Mesenchymal stem cell (in vitro differentiated cells and primary cell): ENCODE measurements around the gene TEK.
A peak's percentile ranks its signal among the peaks of the same experiment; 100 is the strongest.

ENCODE experiments used
- DNase-seq: peaks from one replicate; pipeline ENCODE4 v3.0.0-alpha.2; 2013
- H2AFZ ChIP-seq: one replicate; pipeline ENCODE4 v1.6.1; 2013; ENCODE audit warnings: low read depth, mild to moderate bottlenecking, control low read depth, inconsistent platforms, low read length, moderate library complexity
- H2AK5ac ChIP-seq: 2 replicates; pipeline ENCODE4 v1.6.1; 2013; ENCODE audit warnings: low read length, moderate library complexity, mild to moderate bottlenecking, inconsistent platforms; ENCODE audit not compliant: severe bottlenecking
- H2BK120ac ChIP-seq: one replicate; pipeline ENCODE4 v1.6.1; 2013; ENCODE audit warnings: low read depth, mild to moderate bottlenecking, inconsistent platforms, low read length, moderate library complexity
- H2BK12ac ChIP-seq, 2 experiments: one replicate each; pipeline ENCODE4 v1.6.1; 2013; ENCODE audit warnings: inconsistent platforms in 2 of 2, low read length in 2 of 2, mild to moderate bottlenecking in 2 of 2, moderate library complexity in 2 of 2, control low read depth in 1 of 2
- H2BK15ac ChIP-seq: one replicate; pipeline ENCODE4 v1.6.1; 2013; ENCODE audit warnings: mild to moderate bottlenecking, low read depth, inconsistent platforms; ENCODE audit not compliant: poor library complexity, severe bottlenecking
- H2BK5ac ChIP-seq: 2 replicates; pipeline ENCODE4 v1.6.1; 2013; ENCODE audit warnings: low read depth, mild to moderate bottlenecking, low read length, control low read depth, inconsistent platforms; ENCODE audit not compliant: poor library complexity, severe bottlenecking
- H3K14ac ChIP-seq, 2 experiments: one replicate each; pipeline ENCODE4 v1.6.1; 2013; ENCODE audit warnings: inconsistent platforms in 2 of 2, low read length in 2 of 2, control low read depth in 1 of 2, mild to moderate bottlenecking in 1 of 2, moderate library complexity in 1 of 2
- H3K18ac ChIP-seq, 2 experiments: one replicate each; pipeline ENCODE4 v1.6.1; 2013; ENCODE audit warnings: inconsistent platforms in 2 of 2, low read length in 2 of 2, control low read depth in 1 of 2, low read depth in 1 of 2, mild to moderate bottlenecking in 1 of 2
- H3K23ac ChIP-seq, 2 experiments: one replicate each; pipeline ENCODE4 v1.6.1; 2013; ENCODE audit warnings: inconsistent platforms in 2 of 2, low read length in 2 of 2, mild to moderate bottlenecking in 2 of 2, moderate library complexity in 2 of 2, control low read depth in 1 of 2
- H3K27ac ChIP-seq: 2 replicates; pipeline ENCODE4 v1.5.1; 2013; ENCODE audit warnings: mild to moderate bottlenecking, moderate library complexity, low read length, control low read depth, inconsistent platforms; ENCODE audit not compliant: poor library complexity, severe bottlenecking
- H3K27me3 ChIP-seq, 2 experiments: 2 replicates each; pipeline versions ENCODE4 v1.6.1 to v1.7.0; 2013; ENCODE audit warnings: low read length in 2 of 2, mild to moderate bottlenecking in 2 of 2, moderate library complexity in 2 of 2, control low read depth in 1 of 2, inconsistent platforms in 1 of 2; ENCODE audit not compliant: control insufficient read depth in 1 of 2, insufficient read depth in 1 of 2
- H3K36me3 ChIP-seq, 2 experiments: 2 replicates each; pipeline versions ENCODE4 v1.6.1 to v1.7.0; 2013; ENCODE audit warnings: low read length in 2 of 2, control low read depth in 1 of 2, inconsistent platforms in 1 of 2, low read depth in 1 of 2, mild to moderate bottlenecking in 1 of 2; ENCODE audit not compliant: insufficient read depth in 2 of 2, control insufficient read depth in 1 of 2
- H3K4ac ChIP-seq, 2 experiments: one replicate each; pipeline ENCODE4 v1.6.1; 2013; ENCODE audit warnings: inconsistent platforms in 2 of 2, low read length in 2 of 2, mild to moderate bottlenecking in 2 of 2, moderate library complexity in 2 of 2, control low read depth in 1 of 2, low read depth in 1 of 2
- H3K4me1 ChIP-seq: 2 replicates; pipeline ENCODE4 v1.6.1; 2013; ENCODE audit warnings: low read depth, low read length, control low read depth; ENCODE audit not compliant: control insufficient read depth, insufficient read depth
- H3K4me2 ChIP-seq: 2 replicates; pipeline ENCODE4 v1.6.1; 2013; ENCODE audit warnings: low read length, mild to moderate bottlenecking, inconsistent platforms; ENCODE audit not compliant: poor library complexity, severe bottlenecking
- H3K4me3 ChIP-seq, 2 experiments: 2 replicates each; pipeline versions ENCODE4 v1.5.1 to v1.7.0; 2013; ENCODE audit warnings: low read length in 2 of 2, mild to moderate bottlenecking in 2 of 2, control low read depth in 1 of 2, low read depth in 1 of 2; ENCODE audit not compliant: insufficient read depth in 1 of 2
- H3K79me1 ChIP-seq: replicated peaks from 2 replicates; pipeline ENCODE4 v1.6.1; 2013; ENCODE audit warnings: mild to moderate bottlenecking, control low read depth, low read length, inconsistent platforms; ENCODE audit not compliant: poor library complexity, severe bottlenecking
- H3K9ac ChIP-seq: 2 replicates; pipeline ENCODE4 v1.7.0; 2013; ENCODE audit warnings: mild to moderate bottlenecking, low read length, moderate library complexity
- H3K9me3 ChIP-seq: 2 replicates; pipeline ENCODE4 v1.7.0; 2013; ENCODE audit warnings: mild to moderate bottlenecking, low read length; ENCODE audit not compliant: control insufficient read depth
- H4K8ac ChIP-seq: one replicate; pipeline ENCODE4 v1.6.1; 2013; ENCODE audit warnings: inconsistent platforms, mild to moderate bottlenecking, low read length, moderate library complexity
- H4K91ac ChIP-seq: one replicate; pipeline ENCODE4 v1.6.1; 2013; ENCODE audit warnings: mild to moderate bottlenecking, low read length, inconsistent platforms
- WGBS: methylation state at CpG from one replicate; pipeline ENCODE4 v1.1.7; 2013; ENCODE audit warnings: mixed read lengths; 5-methylcytosine and 5-hydroxymethylcytosine counted together

TEK gene

GRCh38 chr9:27210588-27210987 lies 101.6 kb downstream of the TEK start:
- no peak overlapping the region for H3K4me2 ChIP-seq
- no peaks in the 10 kb centered on the region for H3K4me1 ChIP-seq
- H4K8ac ChIP-seq: no peak overlapping the region
- no peaks in the 10 kb centered on the region for H3K9me3 ChIP-seq
- no peak overlapping the region for H2AK5ac ChIP-seq
- H3K27me3 ChIP-seq: peaks cover 0 to 5% of the 10 kb centered on the region in 2 experiments
- no peak overlapping the region for H3K27ac ChIP-seq
- DNase-seq: no peak
- no peak overlapping the region for H4K91ac ChIP-seq
- WGBS: over 99% methylated on average over 7 of the region's 7 CpGs
- H3K4me3 ChIP-seq: no peak overlapping the region
- no peak overlapping the region for H2BK12ac ChIP-seq
- H3K79me1 ChIP-seq: no peaks in the 10 kb centered on the region
- H3K14ac ChIP-seq: no peak overlapping the region
- H2BK15ac ChIP-seq: no peak overlapping the region
- no peak overlapping the region for H2BK120ac ChIP-seq
- H2BK5ac ChIP-seq: no peak overlapping the region
- H3K4ac ChIP-seq: peak overlapping the region in 1 of 2 experiments; percentile 62
- H2AFZ ChIP-seq: no peak overlapping the region
- H3K36me3 ChIP-seq: no peaks in the 10 kb centered on the region
- H3K9ac ChIP-seq: no peak overlapping the region
- no peak overlapping the region for H3K23ac ChIP-seq
- H3K18ac ChIP-seq: peak overlapping the region; percentile 21 to 26

DNA sequence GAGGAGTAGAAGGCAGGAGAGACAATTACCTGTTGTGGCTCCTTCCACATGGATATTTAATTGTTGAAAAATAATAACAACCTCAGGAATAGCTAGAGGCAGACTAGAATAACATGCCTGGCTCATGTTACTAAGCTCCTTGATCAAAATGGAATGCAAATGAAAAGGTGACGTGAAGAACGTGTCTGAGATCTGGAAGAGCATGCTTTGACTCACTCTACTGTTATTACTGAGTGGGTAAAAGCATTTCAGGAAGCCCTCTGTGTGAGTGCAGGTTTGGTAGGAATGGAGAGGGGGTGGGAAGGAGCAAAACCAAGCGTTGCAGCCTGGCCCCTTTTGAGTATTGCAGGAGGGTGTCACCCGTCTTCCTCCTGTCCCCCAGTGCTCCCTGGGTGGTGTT lies 103.2 kb downstream of the TEK start:
- H3K9me3 ChIP-seq: no peaks in the 10 kb centered on the region
- H3K14ac ChIP-seq: no peak overlapping the region
- H3K4me1 ChIP-seq: no peaks in the 10 kb centered on the region
- H3K79me1 ChIP-seq: no peaks in the 10 kb centered on the region
- H3K18ac ChIP-seq: no peak overlapping the region
- H2BK5ac ChIP-seq: no peak overlapping the region
- H2AK5ac ChIP-seq: no peak overlapping the region
- DNase-seq: no peak
- H3K9ac ChIP-seq: no peak overlapping the region
- no peak overlapping the region for H2AFZ ChIP-seq
- peaks cover 0 to 5% of the 10 kb centered on the region in 2 experiments for H3K27me3 ChIP-seq
- H2BK15ac ChIP-seq: no peak overlapping the region
- H3K23ac ChIP-seq: no peak overlapping the region
- no peak overlapping the region for H2BK120ac ChIP-seq
- H3K36me3 ChIP-seq: no peaks in the 10 kb centered on the region
- H3K4me3 ChIP-seq: no peak overlapping the region
- H3K4ac ChIP-seq: no peak overlapping the region
- no peak overlapping the region for H3K27ac ChIP-seq
- 95% methylated on average over 4 of the region's 4 CpGs for WGBS
- no peak overlapping the region for H4K91ac ChIP-seq
- H3K4me2 ChIP-seq: no peak overlapping the region
- H2BK12ac ChIP-seq: peak overlapping the region in 1 of 2 experiments; percentile 4
- no peak overlapping the region for H4K8ac ChIP-seq

DNA sequence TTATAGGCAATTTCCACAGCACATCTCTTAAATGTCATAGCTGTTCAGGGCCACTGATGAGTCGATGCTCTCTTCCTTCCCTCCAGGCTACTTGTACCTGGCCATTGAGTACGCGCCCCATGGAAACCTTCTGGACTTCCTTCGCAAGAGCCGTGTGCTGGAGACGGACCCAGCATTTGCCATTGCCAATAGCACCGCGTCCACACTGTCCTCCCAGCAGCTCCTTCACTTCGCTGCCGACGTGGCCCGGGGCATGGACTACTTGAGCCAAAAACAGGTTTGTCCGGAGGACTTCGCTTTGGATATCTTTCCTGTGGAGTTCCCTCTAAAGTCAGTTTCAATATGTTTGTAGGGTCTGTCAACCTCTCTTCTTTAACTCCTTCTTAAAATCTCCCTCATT lies 103.6 kb downstream of the TEK start:
- peak overlapping the region in 1 of 2 experiments; percentile 4 for H2BK12ac ChIP-seq
- no peak overlapping the region for H2AK5ac ChIP-seq
- H3K4me1 ChIP-seq: no peaks in the 10 kb centered on the region
- no peak overlapping the region for H3K4me3 ChIP-seq
- no peak overlapping the region for H3K4me2 ChIP-seq
- H3K36me3 ChIP-seq: no peaks in the 10 kb centered on the region
- H3K27me3 ChIP-seq: peaks cover 0 to 5% of the 10 kb centered on the region in 2 experiments
- H4K8ac ChIP-seq: no peak overlapping the region
- no peak overlapping the region for H3K27ac ChIP-seq
- over 99% methylated on average over 13 of the region's 14 CpGs for WGBS
- H3K9ac ChIP-seq: no peak overlapping the region
- H2BK120ac ChIP-seq: no peak overlapping the region
- H3K23ac ChIP-seq: no peak overlapping the region
- H3K4ac ChIP-seq: no peak overlapping the region
- H3K79me1 ChIP-seq: no peaks in the 10 kb centered on the region
- H2AFZ ChIP-seq: no peak overlapping the region
- no peak overlapping the region for H2BK5ac ChIP-seq
- H3K9me3 ChIP-seq: no peaks in the 10 kb centered on the region
- peak overlapping the region; percentile 47 for H4K91ac ChIP-seq
- no peak overlapping the region for H2BK15ac ChIP-seq
- DNase-seq: no peak
- H3K18ac ChIP-seq: no peak overlapping the region
- H3K14ac ChIP-seq: no peak overlapping the region

GRCh38 chr9:27227192-27227591 lies 118.2 kb downstream of the TEK start:
- Histone ChIP-seq H3K27ac (no peak overlapping the region), H3K36me3 (no peaks in the 10 kb centered on the region), H3K4me2 (no peak overlapping the region), H3K18ac (no peak overlapping the region), H3K9me3 (peaks cover 14% of the 10 kb centered on the region), H3K23ac (no peak overlapping the region), H4K8ac (no peak overlapping the region), H2BK15ac (no peak overlapping the region), H3K14ac (no peak overlapping the region), H2BK120ac (no peak overlapping the region), H2BK5ac (no peak overlapping the region), H3K27me3 (no peaks in the 10 kb centered on the region), H3K4me1 (no peaks in the 10 kb centered on the region), H3K4me3 (no peak overlapping the region), H3K79me1 (no peaks in the 10 kb centered on the region), H2BK12ac (no peak overlapping the region), H2AK5ac (no peak overlapping the region), H3K9ac (no peak overlapping the region), H3K4ac (no peak overlapping the region), H2AFZ (no peak overlapping the region), H4K91ac (peak overlapping the region; percentile 34)
- peak; percentile 95 for DNase-seq
- WGBS: 78% methylated on average over 4 of the region's 4 CpGs
